Liver (tissue), 9 donors: Measurements from ENCODE around the gene NDUFAF8. TPM values are rescaled to one million over a fixed set of nuclear protein-coding genes. Genes with fewer than 3 reads are reported as not detected.

ENCODE experiments used
- DNase-seq: peaks from one replicate; pipeline ENCODE4 v3.0.0-alpha.2; 2017; ENCODE audit warnings: low spot score
- H3K27ac ChIP-seq, 2 donors: one replicate each; pipeline ENCODE4 v1.7.0; 2013; ENCODE audit warnings: inconsistent platforms in 2 of 2, low read length in 2 of 2, control low read depth in 1 of 2, low read depth in 1 of 2, mild to moderate bottlenecking in 1 of 2
- H3K27me3 ChIP-seq, 4 donors: one replicate each; pipeline versions ENCODE4 v1.6.1 to v1.7.0; 2013; ENCODE audit warnings: low read length in 3 of 4, inconsistent platforms in 1 of 4, mild to moderate bottlenecking in 1 of 4, moderate library complexity in 1 of 4; ENCODE audit not compliant: control insufficient read depth in 4 of 4, insufficient read depth in 4 of 4
- H3K36me3 ChIP-seq, 4 donors: one replicate each; pipeline versions ENCODE4 v1.6.1 to v1.7.0; 2013; ENCODE audit warnings: low read length in 3 of 4, mild to moderate bottlenecking in 3 of 4, low read depth in 1 of 4, moderate library complexity in 1 of 4; ENCODE audit not compliant: control insufficient read depth in 4 of 4, insufficient read depth in 3 of 4
- H3K4me1 ChIP-seq, 4 donors: one replicate each; pipeline versions ENCODE4 v1.6.1 to v1.7.0; 2013; ENCODE audit warnings: low read length in 3 of 4, mild to moderate bottlenecking in 3 of 4, moderate library complexity in 1 of 4; ENCODE audit not compliant: control insufficient read depth in 4 of 4, insufficient read depth in 4 of 4
- H3K4me3 ChIP-seq, 3 donors: one replicate each; pipeline versions ENCODE4 v1.6.1 to v1.7.0; 2013; ENCODE audit warnings: low read length in 3 of 3, control low read depth in 1 of 3, low read depth in 1 of 3, mild to moderate bottlenecking in 1 of 3
- H3K9ac ChIP-seq, 2 donors: one replicate each; pipeline ENCODE4 v1.7.0; 2013; ENCODE audit warnings: low read length in 2 of 2, mild to moderate bottlenecking in 2 of 2, moderate library complexity in 2 of 2, control low read depth in 1 of 2, low read depth in 1 of 2
- H3K9me3 ChIP-seq, 4 donors: one replicate each; pipeline versions ENCODE4 v1.6.1 to v1.7.0; 2013; ENCODE audit warnings: low read length in 3 of 4; ENCODE audit not compliant: control insufficient read depth in 4 of 4
- EGR1 ChIP-seq, 2 donors: IDR thresholded peaks; 2 replicates each; pipeline ENCODE4 v1.6.1; 2016 to 2018; ENCODE audit warnings: antibody characterized with exemption in 2 of 2, low read depth in 2 of 2
- FOXA1 ChIP-seq: IDR thresholded peaks from 2 replicates; pipeline ENCODE4 v1.6.1; 2016; ENCODE audit warnings: antibody characterized with exemption
- FOXA2 ChIP-seq: IDR thresholded peaks from 2 replicates; pipeline ENCODE4 v1.6.1; 2016; ENCODE audit warnings: antibody characterized with exemption
- GABPA ChIP-seq, 2 donors: IDR thresholded peaks in 1 of 2; conservative IDR thresholded peaks in 1 of 2; 2 replicates each; pipeline ENCODE4 v1.6.1; 2016; ENCODE audit warnings: antibody characterized with exemption in 2 of 2, mild to moderate bottlenecking in 1 of 2, moderate library complexity in 1 of 2
- HNF4A ChIP-seq, 2 donors: conservative IDR thresholded peaks; 2 replicates each; pipeline ENCODE4 v1.6.1; 2016; ENCODE audit warnings: antibody characterized with exemption in 2 of 2, mild to moderate bottlenecking in 2 of 2
- HNF4G ChIP-seq: IDR thresholded peaks from 2 replicates; pipeline ENCODE4 v1.6.1; 2016; ENCODE audit warnings: antibody characterized with exemption
- JUND ChIP-seq, 2 donors: IDR thresholded peaks; 2 replicates each; pipeline ENCODE4 v1.6.1; 2016; ENCODE audit warnings: antibody characterized with exemption in 2 of 2
- NR2F2 ChIP-seq: IDR thresholded peaks from 2 replicates; pipeline ENCODE4 v1.6.1; 2016; ENCODE audit warnings: antibody characterized with exemption
- RAD21 ChIP-seq, 2 donors: IDR thresholded peaks; 2 replicates each; pipeline ENCODE4 v1.6.1; 2016; ENCODE audit warnings: antibody characterized with exemption in 2 of 2, mild to moderate bottlenecking in 2 of 2
- REST ChIP-seq: IDR thresholded peaks from 2 replicates; pipeline ENCODE4 v1.6.1; 2016; ENCODE audit warnings: antibody characterized with exemption, mild to moderate bottlenecking
- RXRA ChIP-seq, 2 donors: IDR thresholded peaks; 2 replicates each; pipeline ENCODE4 v1.6.1; 2017 to 2018; ENCODE audit warnings: antibody characterized with exemption in 2 of 2, mild to moderate bottlenecking in 1 of 2
- TAF1 ChIP-seq: conservative IDR thresholded peaks from 2 replicates; pipeline ENCODE4 v1.6.1; 2016; ENCODE audit warnings: antibody characterized with exemption, mild to moderate bottlenecking
- YY1 ChIP-seq: IDR thresholded peaks from 2 replicates; pipeline ENCODE4 v1.6.1; 2016; ENCODE audit warnings: antibody characterized with exemption, mild to moderate bottlenecking
- WGBS: extraction: QIAGEN DNeasy Blood & Tissue Kit; methylation state at CpG from one replicate; pipeline ENCODE4 v1.1.7; 2013; 5-methylcytosine and 5-hydroxymethylcytosine counted together
- polyA plus RNA-seq, 2 donors: library from polyadenylated mRNA; stranded (reverse) in 1 of 2; unstranded in 1 of 2; fragments of 200-250 nt in 1 of 2; fragments of >200 nt in 1 of 2; fragmentation: Nextera tagmentation in 1 of 2; extraction: Ambion mirVana in 1 of 2; gene quantifications; one replicate each; pipeline versions ENCODE4 v1.2.1 to v1.2.3, GENCODE V29; 2013 to 2015
- total RNA-seq, 2 donors: library from RNA; depleted of rRNA; stranded (reverse); fragments of >200 nt; gene quantifications; one replicate each; pipeline ENCODE4 v1.2.3, GENCODE V29; 2014
- TF ChIP-seq, protein P1 (sequence below): IDR thresholded peaks from 2 replicates; pipeline ENCODE4 v1.6.1; 2016; ENCODE audit warnings: antibody characterized with exemption
- TF ChIP-seq, protein P2 (sequence below): IDR thresholded peaks from 2 replicates; pipeline ENCODE4 v1.6.1; 2016; ENCODE audit warnings: antibody characterized with exemption
- TF ChIP-seq, protein P3 (sequence below): IDR thresholded peaks from 2 replicates; pipeline ENCODE4 v1.6.1; 2016; ENCODE audit warnings: antibody characterized with exemption
- TF ChIP-seq, protein P4 (sequence below): fragments of 150-350 bp; IDR thresholded peaks from 2 replicates; pipeline ENCODE4 v1.5.1; 2017; ENCODE audit warnings: improper control_type of control experiment, low read depth, low read length; ENCODE audit not compliant: missing input control
- donor health status: healthy.
- donor health status: healthy.
- donor health status: healthy.
- donor health status: healthy.
- donor health status: healthy.

The NDUFAF8 gene
- total and polyA plus RNA-seq, 4 donors, result 8.3 to 67.4 (median 15.5) TPM

GRCh38 chr17:81233811-81234505 lies 5.2 kb upstream of the NDUFAF8 start:
- no peak overlapping the region for H3K27ac ChIP-seq
- H3K36me3 ChIP-seq, result peaks cover 5 to 33% (median 13%) of the 10 kb centered on the region in 4 donors
- TF ChIP-seq, protein P1, sequence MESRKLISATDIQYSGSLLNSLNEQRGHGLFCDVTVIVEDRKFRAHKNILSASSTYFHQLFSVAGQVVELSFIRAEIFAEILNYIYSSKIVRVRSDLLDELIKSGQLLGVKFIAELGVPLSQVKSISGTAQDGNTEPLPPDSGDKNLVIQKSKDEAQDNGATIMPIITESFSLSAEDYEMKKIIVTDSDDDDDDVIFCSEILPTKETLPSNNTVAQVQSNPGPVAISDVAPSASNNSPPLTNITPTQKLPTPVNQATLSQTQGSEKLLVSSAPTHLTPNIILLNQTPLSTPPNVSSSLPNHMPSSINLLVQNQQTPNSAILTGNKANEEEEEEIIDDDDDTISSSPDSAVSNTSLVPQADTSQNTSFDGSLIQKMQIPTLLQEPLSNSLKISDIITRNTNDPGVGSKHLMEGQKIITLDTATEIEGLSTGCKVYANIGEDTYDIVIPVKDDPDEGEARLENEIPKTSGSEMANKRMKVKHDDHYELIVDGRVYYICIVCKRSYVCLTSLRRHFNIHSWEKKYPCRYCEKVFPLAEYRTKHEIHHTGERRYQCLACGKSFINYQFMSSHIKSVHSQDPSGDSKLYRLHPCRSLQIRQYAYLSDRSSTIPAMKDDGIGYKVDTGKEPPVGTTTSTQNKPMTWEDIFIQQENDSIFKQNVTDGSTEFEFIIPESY, result no peak
- TF ChIP-seq RXRA (IDR thresholded peaks at IDR 0.05), result no peak
- no peak for TF ChIP-seq FOXA1
- no peak for TF ChIP-seq NR2F2
- TF ChIP-seq HNF4G, result no peak
- no peak for TF ChIP-seq GABPA (IDR thresholded peaks at IDR 0.05 in 1 of 2, conservative IDR thresholded peaks at IDR 0.05 in 1 of 2)
- no peak for TF ChIP-seq RAD21 (IDR thresholded peaks at IDR 0.05)
- no peak for TF ChIP-seq FOXA2
- TF ChIP-seq JUND (IDR thresholded peaks at IDR 0.05), result no peak
- TF ChIP-seq, protein P2, sequence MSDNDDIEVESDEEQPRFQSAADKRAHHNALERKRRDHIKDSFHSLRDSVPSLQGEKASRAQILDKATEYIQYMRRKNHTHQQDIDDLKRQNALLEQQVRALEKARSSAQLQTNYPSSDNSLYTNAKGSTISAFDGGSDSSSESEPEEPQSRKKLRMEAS, result no peak
- TF ChIP-seq, protein P3, sequence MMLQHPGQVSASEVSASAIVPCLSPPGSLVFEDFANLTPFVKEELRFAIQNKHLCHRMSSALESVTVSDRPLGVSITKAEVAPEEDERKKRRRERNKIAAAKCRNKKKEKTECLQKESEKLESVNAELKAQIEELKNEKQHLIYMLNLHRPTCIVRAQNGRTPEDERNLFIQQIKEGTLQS, result no peak
- 95% methylated on average over 21 of the region's 21 CpGs for WGBS
- no peak overlapping the region for H3K9ac ChIP-seq
- H3K4me3 ChIP-seq, result no peak overlapping the region
- no peak for DNase-seq
- H3K27me3 ChIP-seq, result no peaks in the 10 kb centered on the region
- no peaks in the 10 kb centered on the region for H3K9me3 ChIP-seq
- H3K4me1 ChIP-seq, result peaks cover 3 to 22% (median 17%) of the 10 kb centered on the region in 4 donors

- 93% methylated on average over 13 of the region's 13 CpGs for WGBS
- DNase-seq, result no peak
- Histone ChIP-seq H3K36me3 (peaks cover 5 to 30% (median 13%) of the 10 kb centered on the region in 4 donors), H3K9me3 (no peaks in the 10 kb centered on the region), H3K9ac (no peak overlapping the region), H3K4me1 (peaks cover 3 to 19% (median 17%) of the 10 kb centered on the region in 4 donors), H3K27me3 (no peaks in the 10 kb centered on the region), H3K4me3 (no peak overlapping the region), H3K27ac (no peak overlapping the region)
- TF ChIP-seq NR2F2 (no peak), YY1 (no peak), EGR1 (IDR thresholded peaks at IDR 0.05; ENCODE audit: low read depth in 2 of 2) (no peak)
Measured at GRCh38 chr17:81234506-81234855, 4.6 kb upstream of the NDUFAF8 start.

- Histone ChIP-seq H3K4me3 (no peak overlapping the region), H3K27ac (no peak overlapping the region), H3K27me3 (no peaks in the 10 kb centered on the region), H3K9me3 (no peaks in the 10 kb centered on the region), H3K4me1 (peaks cover 6 to 25% (median 23%) of the 10 kb centered on the region in 4 donors), H3K36me3 (peaks cover 1 to 23% (median 11%) of the 10 kb centered on the region in 4 donors), H3K9ac (no peak overlapping the region)
- 93% methylated on average over 26 of the region's 26 CpGs for WGBS
- DNase-seq, result no peak
- no peak for TF ChIP-seq HNF4A (conservative IDR thresholded peaks at IDR 0.05)
- no peak for TF ChIP-seq TAF1
- TF ChIP-seq EGR1 (IDR thresholded peaks at IDR 0.05; ENCODE audit: low read depth in 2 of 2), result no peak
- TF ChIP-seq, protein P4, sequence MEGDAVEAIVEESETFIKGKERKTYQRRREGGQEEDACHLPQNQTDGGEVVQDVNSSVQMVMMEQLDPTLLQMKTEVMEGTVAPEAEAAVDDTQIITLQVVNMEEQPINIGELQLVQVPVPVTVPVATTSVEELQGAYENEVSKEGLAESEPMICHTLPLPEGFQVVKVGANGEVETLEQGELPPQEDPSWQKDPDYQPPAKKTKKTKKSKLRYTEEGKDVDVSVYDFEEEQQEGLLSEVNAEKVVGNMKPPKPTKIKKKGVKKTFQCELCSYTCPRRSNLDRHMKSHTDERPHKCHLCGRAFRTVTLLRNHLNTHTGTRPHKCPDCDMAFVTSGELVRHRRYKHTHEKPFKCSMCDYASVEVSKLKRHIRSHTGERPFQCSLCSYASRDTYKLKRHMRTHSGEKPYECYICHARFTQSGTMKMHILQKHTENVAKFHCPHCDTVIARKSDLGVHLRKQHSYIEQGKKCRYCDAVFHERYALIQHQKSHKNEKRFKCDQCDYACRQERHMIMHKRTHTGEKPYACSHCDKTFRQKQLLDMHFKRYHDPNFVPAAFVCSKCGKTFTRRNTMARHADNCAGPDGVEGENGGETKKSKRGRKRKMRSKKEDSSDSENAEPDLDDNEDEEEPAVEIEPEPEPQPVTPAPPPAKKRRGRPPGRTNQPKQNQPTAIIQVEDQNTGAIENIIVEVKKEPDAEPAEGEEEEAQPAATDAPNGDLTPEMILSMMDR, result no peak
- no peak for TF ChIP-seq REST
- no peak for TF ChIP-seq RXRA (IDR thresholded peaks at IDR 0.05)
Measured at GRCh38 chr17:81234940-81235821, 3.9 kb upstream of the NDUFAF8 start.
